Keratinocyte (primary cell): Measurements from ENCODE around the gene EPHA3. TPM values are rescaled to one million over a fixed set of nuclear protein-coding genes. Genes with fewer than 3 reads are reported as not detected.

Experiments
- DNase-seq: peaks from one replicate; pipeline ENCODE4 v3.0.0-alpha.2; 2011; ENCODE audit warnings: low read depth, missing footprints, low spot score
- FAIRE-seq: peaks from 2 replicates; lab custom pipeline; 2011; peaks lifted over from hg19 to GRCh38; lab: Jason Lieb, UNC
- H2AFZ ChIP-seq: 2 replicates; pipeline ENCODE4 v1.6.0; 2012; ENCODE audit warnings: low read length, control low read depth, inconsistent platforms; ENCODE audit not compliant: control insufficient read depth
- H3K27ac ChIP-seq: 2 replicates; pipeline ENCODE4 v1.5.1; 2011; ENCODE audit warnings: low read length; ENCODE audit not compliant: control insufficient read depth, insufficient read depth
- H3K27me3 ChIP-seq: 3 replicates; pipeline ENCODE4 v1.6.0; 2011; ENCODE audit warnings: low read length; ENCODE audit not compliant: control insufficient read depth, insufficient read depth; ENCODE audit errors: extremely low read depth
- H3K36me3 ChIP-seq, 2 experiments: 2 replicates in 1 of 2; 3 replicates in 1 of 2; pipeline ENCODE4 v1.5.1; 2011; ENCODE audit warnings: low read length in 2 of 2, mild to moderate bottlenecking in 1 of 2; ENCODE audit not compliant: control insufficient read depth in 2 of 2, insufficient read depth in 2 of 2; ENCODE audit errors: extremely low read depth in 1 of 2
- H3K4me1 ChIP-seq: 3 replicates; pipeline ENCODE4 v1.5.1; 2011; ENCODE audit warnings: low read length; ENCODE audit not compliant: control insufficient read depth, insufficient read depth; ENCODE audit errors: extremely low read depth
- H3K4me2 ChIP-seq: 3 replicates; pipeline ENCODE4 v1.6.0; 2011; ENCODE audit warnings: low read depth, low read length; ENCODE audit not compliant: control insufficient read depth, insufficient read depth; ENCODE audit errors: extremely low read depth
- H3K4me3 ChIP-seq, 3 experiments: fragments of 200-600 bp in 1 of 3; sonication (generic) in 1 of 3; 2 replicates in 2 of 3; 3 replicates in 1 of 3; pipeline ENCODE4 v1.5.1; 2011 to 2016; ENCODE audit warnings: low read length in 3 of 3, mild to moderate bottlenecking in 3 of 3, control low read depth in 2 of 3, inconsistent platforms in 1 of 3, low read depth in 1 of 3, mixed read lengths in 1 of 3, mixed run types in 1 of 3, moderate library complexity in 1 of 3; ENCODE audit not compliant: control insufficient read depth in 2 of 3, insufficient read depth in 2 of 3; ENCODE audit errors: extremely low read depth in 1 of 3
- H3K79me2 ChIP-seq: 2 replicates; pipeline ENCODE4 v1.6.0; 2012; ENCODE audit warnings: low read length; ENCODE audit not compliant: control insufficient read depth, insufficient read depth
- H3K9ac ChIP-seq: 3 replicates; pipeline ENCODE4 v1.6.0; 2011; ENCODE audit warnings: low read length; ENCODE audit not compliant: control insufficient read depth, insufficient read depth; ENCODE audit errors: extremely low read depth
- H3K9me1 ChIP-seq: 3 replicates; pipeline ENCODE4 v1.6.0; 2011; ENCODE audit warnings: low read length; ENCODE audit not compliant: control insufficient read depth, insufficient read depth; ENCODE audit errors: extremely low read depth
- H3K9me3 ChIP-seq: 2 replicates; pipeline ENCODE4 v1.5.1; 2012; ENCODE audit warnings: low read depth, low read length; ENCODE audit not compliant: control insufficient read depth
- H4K20me1 ChIP-seq: 3 replicates; pipeline ENCODE4 v1.6.0; 2011; ENCODE audit warnings: low read length; ENCODE audit not compliant: control insufficient read depth, insufficient read depth; ENCODE audit errors: extremely low read depth
- CTCF ChIP-seq, 3 experiments: IDR thresholded peaks in 1 of 3; conservative IDR thresholded peaks in 1 of 3; optimal IDR thresholded peaks in 1 of 3; 2 replicates in 2 of 3; 3 replicates in 1 of 3; pipeline versions ENCODE3 to v1.5.1; 2011; ENCODE audit warnings: low read length in 3 of 3, mild to moderate bottlenecking in 3 of 3, moderate library complexity in 2 of 3, control low read depth in 1 of 3, inconsistent platforms in 1 of 3; ENCODE audit not compliant: insufficient read depth in 2 of 3; ENCODE audit errors: extremely low read depth in 1 of 3
- EZH2 ChIP-seq: IDR thresholded peaks from one replicate; pipeline ENCODE4 v1.6.1; 2012; ENCODE audit warnings: inconsistent platforms, mild to moderate bottlenecking, low read length, moderate library complexity
- dilution Hi-C: fragments of 300-500 bp; cut with MboI; formaldehyde crosslinking; loops from one replicate; pipeline ENCODE4 v1.7.0; 2020; ENCODE audit warnings: low sequenced_read_pairs; ENCODE audit not compliant: extremely low pct_ligation_motif_present
- polyA plus RNA-seq, 5 experiments: library from polyadenylated mRNA; depleted of rRNA in 3 of 5; stranded (reverse) in 3 of 5; stranded (forward) in 1 of 5; unstranded in 1 of 5; fragments of >200 nt; gene quantifications; 1 replicate in 1 of 5; 2 replicates in 3 of 5; 3 replicates in 1 of 5; pipeline versions ENCODE4 v1.2.1 to v1.2.3, GENCODE V29; 2011 to 2012; ENCODE audit warnings: missing spikeins in 2 of 5, low read depth in 1 of 5, low replicate concordance in 1 of 5

The EPHA3 gene
- polyA plus RNA-seq, 1 donor (not counting 4 experiments of a cell fraction or from before 2014, with no cell fraction given), result 0.13 TPM

GRCh38 chr3:89358281-89358680, 250.9 kb downstream of the EPHA3 start:
- H3K4me2 ChIP-seq, result no peak overlapping the region
- H4K20me1 ChIP-seq, result no peaks in the 10 kb centered on the region
- H3K4me3 ChIP-seq, result no peak overlapping the region
- H3K4me1 ChIP-seq, result no peaks in the 10 kb centered on the region
- H3K9me1 ChIP-seq, result no peaks in the 10 kb centered on the region
- dilution Hi-C loops, result no loop called here
- no peaks in the 10 kb centered on the region for H3K79me2 ChIP-seq
- H2AFZ ChIP-seq, result no peak overlapping the region
- no peaks in the 10 kb centered on the region for H3K27me3 ChIP-seq
- no peak overlapping the region for H3K27ac ChIP-seq
- H3K9ac ChIP-seq, result no peak overlapping the region
- H3K9me3 ChIP-seq, result no peaks in the 10 kb centered on the region
- DNase-seq, result no peak
- no peak for TF ChIP-seq EZH2
- no peak for TF ChIP-seq CTCF (optimal IDR thresholded peaks at IDR 0.05 in 1 of 3, IDR thresholded peaks at IDR 0.05 in 1 of 3, conservative IDR thresholded peaks at IDR 0.05 in 1 of 3; ENCODE audit: extremely low read depth in 1 of 3, insufficient read depth in 2 of 3, low read length in 3 of 3)
- FAIRE-seq, result no peak
- no peaks in the 10 kb centered on the region for H3K36me3 ChIP-seq

- H4K20me1 ChIP-seq, result no peaks in the 10 kb centered on the region
- H3K79me2 ChIP-seq, result no peaks in the 10 kb centered on the region
- H3K9ac ChIP-seq, result no peak overlapping the region
- no peak overlapping the region for H3K27ac ChIP-seq
- dilution Hi-C loops, result no loop called here
- H3K4me3 ChIP-seq, result no peak overlapping the region
- no peak overlapping the region for H3K4me2 ChIP-seq
- no peak overlapping the region for H2AFZ ChIP-seq
- DNase-seq, result no peak
- TF ChIP-seq EZH2, result no peak
- no peak for TF ChIP-seq CTCF (optimal IDR thresholded peaks at IDR 0.05 in 1 of 3, IDR thresholded peaks at IDR 0.05 in 1 of 3, conservative IDR thresholded peaks at IDR 0.05 in 1 of 3; ENCODE audit: extremely low read depth in 1 of 3, insufficient read depth in 2 of 3, low read length in 3 of 3)
- H3K4me1 ChIP-seq, result no peaks in the 10 kb centered on the region
- no peaks in the 10 kb centered on the region for H3K9me3 ChIP-seq
- no peaks in the 10 kb centered on the region for H3K27me3 ChIP-seq
- H3K36me3 ChIP-seq, result no peaks in the 10 kb centered on the region
- no peak for FAIRE-seq
- H3K9me1 ChIP-seq, result no peaks in the 10 kb centered on the region
These were observed 252.7 kb downstream of the EPHA3 start for GRCh38 chr3:89360156-89360555.
